Measurements from ENCODE around the gene MACF1.
"Not testable (repeated sequence)": the region's sequence is repeated elsewhere in the genome, so short reads cannot be mapped to it uniquely, and the experiment has no call there.

- TF ChIP-seq, protein P1, sequence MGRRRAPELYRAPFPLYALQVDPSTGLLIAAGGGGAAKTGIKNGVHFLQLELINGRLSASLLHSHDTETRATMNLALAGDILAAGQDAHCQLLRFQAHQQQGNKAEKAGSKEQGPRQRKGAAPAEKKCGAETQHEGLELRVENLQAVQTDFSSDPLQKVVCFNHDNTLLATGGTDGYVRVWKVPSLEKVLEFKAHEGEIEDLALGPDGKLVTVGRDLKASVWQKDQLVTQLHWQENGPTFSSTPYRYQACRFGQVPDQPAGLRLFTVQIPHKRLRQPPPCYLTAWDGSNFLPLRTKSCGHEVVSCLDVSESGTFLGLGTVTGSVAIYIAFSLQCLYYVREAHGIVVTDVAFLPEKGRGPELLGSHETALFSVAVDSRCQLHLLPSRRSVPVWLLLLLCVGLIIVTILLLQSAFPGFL (CRISPR knock-in tag; IDR thresholded peaks at IDR 0.05) = not testable (repeated sequence)
- not testable (repeated sequence) for TF ChIP-seq NR2C2 (CRISPR knock-in tag; IDR thresholded peaks at IDR 0.05; ENCODE audit: borderline replicate concordance); MIXL1 (CRISPR knock-in tag; IDR thresholded peaks at IDR 0.05); BRF2 (CRISPR knock-in tag; IDR thresholded peaks at IDR 0.05); CBX1 (IDR thresholded peaks at IDR 0.05; ENCODE audit: low read depth); MAZ (IDR thresholded peaks at IDR 0.05; ENCODE audit: borderline replicate concordance, low read depth, low read length); MAZ (CRISPR knock-in tag; IDR thresholded peaks at IDR 0.05; ENCODE audit: low read depth); CHD2 (IDR thresholded peaks at IDR 0.05; ENCODE audit: low read depth, low read length); PHB2 (IDR thresholded peaks at IDR 0.05; ENCODE audit: partially characterized antibody); EP300 (IDR thresholded peaks at IDR 0.05; ENCODE audit: low read depth in 2 of 2, low read length in 2 of 2); EP300 (CRISPR knock-in tag; IDR thresholded peaks at IDR 0.05; ENCODE audit: borderline replicate concordance); HMGXB4 (CRISPR knock-in tag; IDR thresholded peaks at IDR 0.05; ENCODE audit: borderline replicate concordance in 1 of 2, low read depth in 1 of 2); NR1H2 (CRISPR knock-in tag; IDR thresholded peaks at IDR 0.05; ENCODE audit: borderline replicate concordance, low read depth)
- TF ChIP-seq, protein P2, sequence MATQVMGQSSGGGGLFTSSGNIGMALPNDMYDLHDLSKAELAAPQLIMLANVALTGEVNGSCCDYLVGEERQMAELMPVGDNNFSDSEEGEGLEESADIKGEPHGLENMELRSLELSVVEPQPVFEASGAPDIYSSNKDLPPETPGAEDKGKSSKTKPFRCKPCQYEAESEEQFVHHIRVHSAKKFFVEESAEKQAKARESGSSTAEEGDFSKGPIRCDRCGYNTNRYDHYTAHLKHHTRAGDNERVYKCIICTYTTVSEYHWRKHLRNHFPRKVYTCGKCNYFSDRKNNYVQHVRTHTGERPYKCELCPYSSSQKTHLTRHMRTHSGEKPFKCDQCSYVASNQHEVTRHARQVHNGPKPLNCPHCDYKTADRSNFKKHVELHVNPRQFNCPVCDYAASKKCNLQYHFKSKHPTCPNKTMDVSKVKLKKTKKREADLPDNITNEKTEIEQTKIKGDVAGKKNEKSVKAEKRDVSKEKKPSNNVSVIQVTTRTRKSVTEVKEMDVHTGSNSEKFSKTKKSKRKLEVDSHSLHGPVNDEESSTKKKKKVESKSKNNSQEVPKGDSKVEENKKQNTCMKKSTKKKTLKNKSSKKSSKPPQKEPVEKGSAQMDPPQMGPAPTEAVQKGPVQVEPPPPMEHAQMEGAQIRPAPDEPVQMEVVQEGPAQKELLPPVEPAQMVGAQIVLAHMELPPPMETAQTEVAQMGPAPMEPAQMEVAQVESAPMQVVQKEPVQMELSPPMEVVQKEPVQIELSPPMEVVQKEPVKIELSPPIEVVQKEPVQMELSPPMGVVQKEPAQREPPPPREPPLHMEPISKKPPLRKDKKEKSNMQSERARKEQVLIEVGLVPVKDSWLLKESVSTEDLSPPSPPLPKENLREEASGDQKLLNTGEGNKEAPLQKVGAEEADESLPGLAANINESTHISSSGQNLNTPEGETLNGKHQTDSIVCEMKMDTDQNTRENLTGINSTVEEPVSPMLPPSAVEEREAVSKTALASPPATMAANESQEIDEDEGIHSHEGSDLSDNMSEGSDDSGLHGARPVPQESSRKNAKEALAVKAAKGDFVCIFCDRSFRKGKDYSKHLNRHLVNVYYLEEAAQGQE (IDR thresholded peaks at IDR 0.05; ENCODE audit: borderline replicate concordance in 1 of 2, low read depth in 1 of 2, low read length in 2 of 2) = not testable (repeated sequence)
- TF ChIP-seq, protein P3, sequence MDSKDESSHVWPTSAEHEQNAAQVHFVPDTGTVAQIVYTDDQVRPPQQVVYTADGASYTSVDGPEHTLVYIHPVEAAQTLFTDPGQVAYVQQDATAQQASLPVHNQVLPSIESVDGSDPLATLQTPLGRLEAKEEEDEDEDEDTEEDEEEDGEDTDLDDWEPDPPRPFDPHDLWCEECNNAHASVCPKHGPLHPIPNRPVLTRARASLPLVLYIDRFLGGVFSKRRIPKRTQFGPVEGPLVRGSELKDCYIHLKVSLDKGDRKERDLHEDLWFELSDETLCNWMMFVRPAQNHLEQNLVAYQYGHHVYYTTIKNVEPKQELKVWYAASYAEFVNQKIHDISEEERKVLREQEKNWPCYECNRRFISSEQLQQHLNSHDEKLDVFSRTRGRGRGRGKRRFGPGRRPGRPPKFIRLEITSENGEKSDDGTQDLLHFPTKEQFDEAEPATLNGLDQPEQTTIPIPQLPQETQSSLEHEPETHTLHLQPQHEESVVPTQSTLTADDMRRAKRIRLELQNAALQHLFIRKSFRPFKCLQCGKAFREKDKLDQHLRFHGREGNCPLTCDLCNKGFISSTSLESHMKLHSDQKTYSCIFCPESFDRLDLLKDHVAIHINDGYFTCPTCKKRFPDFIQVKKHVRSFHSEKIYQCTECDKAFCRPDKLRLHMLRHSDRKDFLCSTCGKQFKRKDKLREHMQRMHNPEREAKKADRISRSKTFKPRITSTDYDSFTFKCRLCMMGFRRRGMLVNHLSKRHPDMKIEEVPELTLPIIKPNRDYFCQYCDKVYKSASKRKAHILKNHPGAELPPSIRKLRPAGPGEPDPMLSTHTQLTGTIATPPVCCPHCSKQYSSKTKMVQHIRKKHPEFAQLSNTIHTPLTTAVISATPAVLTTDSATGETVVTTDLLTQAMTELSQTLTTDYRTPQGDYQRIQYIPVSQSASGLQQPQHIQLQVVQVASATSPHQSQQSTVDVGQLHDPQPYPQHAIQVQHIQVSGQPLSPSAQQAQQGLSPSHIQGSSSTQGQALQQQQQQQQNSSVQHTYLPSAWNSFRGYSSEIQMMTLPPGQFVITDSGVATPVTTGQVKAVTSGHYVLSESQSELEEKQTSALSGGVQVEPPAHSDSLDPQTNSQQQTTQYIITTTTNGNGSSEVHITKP (CRISPR knock-in tag; IDR thresholded peaks at IDR 0.05; ENCODE audit: low read depth) = not testable (repeated sequence)
These were observed 310.9 kb downstream of the MACF1 start for GRCh38 chr1:39515131-39516086.

Measured in HepG2 (cell line).